Measurements from ENCODE around the gene TEK. TPM values are rescaled to one million over a fixed set of nuclear protein-coding genes. Genes with fewer than 3 reads are reported as not detected.

TEK gene
- total RNA-seq, 1 donor from 2014 or later, result not detected

DNA sequence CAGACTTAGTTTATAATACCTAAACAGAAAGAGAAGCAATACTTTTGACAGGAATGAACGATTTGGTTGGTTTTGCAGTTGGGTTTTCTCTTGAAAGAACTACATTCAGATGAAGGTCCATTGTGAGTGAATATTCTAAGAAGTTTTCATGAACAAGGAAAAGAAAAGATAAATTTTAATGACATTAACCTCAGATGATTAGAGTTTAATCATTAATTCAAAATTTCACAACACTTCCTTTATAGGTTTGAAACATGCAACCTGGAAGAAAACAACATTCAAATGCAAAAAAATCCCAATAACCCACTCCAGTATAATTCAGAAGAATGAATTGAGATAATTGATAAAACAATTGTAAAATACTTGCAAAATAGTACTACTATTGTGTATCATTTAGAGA is 164.2 kb downstream of the TEK start:
- no peak for DNase-seq (ENCODE audit: low read depth)
- H3K4me3 ChIP-seq (ENCODE audit: low read depth, low read length), result no peak overlapping the region
- TF ChIP-seq, protein P1, sequence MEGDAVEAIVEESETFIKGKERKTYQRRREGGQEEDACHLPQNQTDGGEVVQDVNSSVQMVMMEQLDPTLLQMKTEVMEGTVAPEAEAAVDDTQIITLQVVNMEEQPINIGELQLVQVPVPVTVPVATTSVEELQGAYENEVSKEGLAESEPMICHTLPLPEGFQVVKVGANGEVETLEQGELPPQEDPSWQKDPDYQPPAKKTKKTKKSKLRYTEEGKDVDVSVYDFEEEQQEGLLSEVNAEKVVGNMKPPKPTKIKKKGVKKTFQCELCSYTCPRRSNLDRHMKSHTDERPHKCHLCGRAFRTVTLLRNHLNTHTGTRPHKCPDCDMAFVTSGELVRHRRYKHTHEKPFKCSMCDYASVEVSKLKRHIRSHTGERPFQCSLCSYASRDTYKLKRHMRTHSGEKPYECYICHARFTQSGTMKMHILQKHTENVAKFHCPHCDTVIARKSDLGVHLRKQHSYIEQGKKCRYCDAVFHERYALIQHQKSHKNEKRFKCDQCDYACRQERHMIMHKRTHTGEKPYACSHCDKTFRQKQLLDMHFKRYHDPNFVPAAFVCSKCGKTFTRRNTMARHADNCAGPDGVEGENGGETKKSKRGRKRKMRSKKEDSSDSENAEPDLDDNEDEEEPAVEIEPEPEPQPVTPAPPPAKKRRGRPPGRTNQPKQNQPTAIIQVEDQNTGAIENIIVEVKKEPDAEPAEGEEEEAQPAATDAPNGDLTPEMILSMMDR (conservative IDR thresholded peaks at IDR 0.05; ENCODE audit: low read depth, low read length), result no peak

DNA sequence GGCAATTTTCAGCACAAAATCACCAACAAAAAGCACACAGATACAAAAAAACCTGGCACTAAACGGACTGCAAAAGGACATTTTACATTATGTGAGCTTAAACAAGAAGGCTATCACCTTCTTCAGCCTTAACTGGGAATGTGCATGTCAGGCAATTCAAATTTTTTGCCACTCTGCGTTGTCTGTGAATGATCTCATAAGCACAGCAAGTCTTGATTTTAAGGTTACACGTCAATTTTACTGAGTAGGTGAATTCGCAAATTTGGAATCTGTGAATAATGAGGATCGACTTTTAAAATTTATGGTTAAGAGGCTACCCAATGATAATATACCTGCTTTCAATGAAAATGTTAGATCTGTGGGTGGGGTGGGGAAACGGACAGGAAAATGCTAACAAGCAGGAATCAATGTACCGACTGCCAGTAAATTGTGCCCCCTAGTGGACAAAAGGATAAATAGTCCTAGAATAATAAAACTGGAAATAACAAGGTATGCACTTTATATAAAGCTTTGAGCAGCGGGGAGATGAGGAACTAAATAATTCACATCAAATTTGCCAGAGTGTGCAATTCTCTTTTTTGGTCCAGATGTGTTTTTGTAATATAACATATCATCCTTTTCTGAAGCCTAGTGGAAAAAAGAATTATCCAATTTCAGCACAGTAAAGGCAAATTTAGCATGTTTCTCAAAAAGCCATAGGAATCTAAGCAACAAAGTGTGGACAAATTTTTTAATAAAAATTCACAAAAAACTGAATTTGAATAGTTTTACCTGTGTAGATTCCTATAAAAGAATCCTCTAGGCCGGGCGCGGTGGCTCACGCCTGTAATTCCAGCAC is 167.4 kb downstream of the TEK start:
- DNase-seq (ENCODE audit: low read depth), result peak; percentile 43
- TF ChIP-seq, protein P1 (conservative IDR thresholded peaks at IDR 0.05; ENCODE audit: low read depth, low read length), result peak; percentile 80
- H3K4me3 ChIP-seq (ENCODE audit: low read depth, low read length), result peak overlapping the region; percentile 40

DNA sequence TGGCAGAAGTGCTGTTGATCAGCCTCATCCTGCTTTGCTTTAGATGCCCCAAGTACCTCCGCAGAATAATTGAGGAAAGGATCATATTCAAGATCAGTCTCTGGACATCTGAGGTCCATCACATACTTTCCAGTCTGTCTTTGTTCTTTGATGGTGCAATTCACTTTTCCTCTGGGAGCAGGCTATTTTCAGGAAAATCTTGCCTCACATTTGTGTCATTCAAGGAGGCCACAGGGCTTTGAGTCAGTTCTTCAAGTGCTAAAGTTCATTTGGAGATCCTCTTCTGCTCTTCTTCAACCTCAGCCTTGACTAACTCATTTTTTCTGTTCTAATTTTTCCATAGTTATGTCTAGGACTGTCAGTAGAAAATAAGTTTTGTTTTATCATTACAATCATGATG is 169.3 kb downstream of the TEK start:
- no peak overlapping the region for H3K4me3 ChIP-seq (ENCODE audit: low read depth, low read length)
- TF ChIP-seq, protein P1 (conservative IDR thresholded peaks at IDR 0.05; ENCODE audit: low read depth, low read length), result no peak
- DNase-seq (ENCODE audit: low read depth), result no peak

DNA sequence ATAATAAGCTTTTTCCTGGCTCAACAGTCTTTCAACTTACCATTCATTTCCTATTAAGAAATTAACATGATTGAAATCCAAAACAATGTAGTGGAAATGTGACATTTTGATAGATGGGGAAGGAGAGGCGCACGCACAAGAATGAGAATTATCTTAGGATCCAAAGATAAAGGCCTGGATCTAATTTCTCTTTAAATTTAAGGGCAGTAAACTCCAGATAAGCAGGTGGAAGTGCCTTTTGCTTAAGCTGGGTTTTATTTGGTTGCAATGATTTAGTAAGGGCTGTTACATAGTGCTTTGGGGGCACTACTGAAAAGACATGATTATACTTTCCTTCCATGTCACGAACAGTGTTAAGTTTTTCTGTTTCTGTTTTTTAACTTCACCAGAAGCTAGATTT is 170.6 kb downstream of the TEK start:
- no peak for DNase-seq (ENCODE audit: low read depth)
- TF ChIP-seq, protein P1 (conservative IDR thresholded peaks at IDR 0.05; ENCODE audit: low read depth, low read length), result no peak
- no peak overlapping the region for H3K4me3 ChIP-seq (ENCODE audit: low read depth, low read length)

Other genes starting within 250 kb of the TEK start
- gene CAAP1, start 216.4 kb upstream of the TEK start, total RNA-seq, result 22.1 and 26.3 TPM in 2 replicates
- gene PLAA, start 162.0 kb upstream of the TEK start, total RNA-seq, result 26.8 and 46.1 TPM in 2 replicates
- 7.2 and 17.5 TPM in 2 replicates for gene IFT74, start 152.8 kb upstream of the TEK start, total RNA-seq
- gene LRRC19, start 103.6 kb upstream of the TEK start, total RNA-seq, result not detected in 2 replicates
- gene EQTN, start 187.9 kb downstream of the TEK start, total RNA-seq, result not detected in 2 replicates